Glutamatergic neuron (in vitro differentiated cells): ENCODE measurements around the gene STAT5A. TPM values are rescaled to one million over a fixed set of nuclear protein-coding genes. Genes with fewer than 3 reads are reported as not detected.

Source experiments
- DNase-seq: peaks from one replicate; pipeline ENCODE4 v3.0.0; 2022
- H3K27ac Mint-ChIP-seq: one replicate; pipeline ENCODE4 v1.8.0; 2020; ENCODE audit warnings: mild to moderate bottlenecking, mixed read lengths, inconsistent platforms; ENCODE audit not compliant: unreplicated experiment
- H3K27me3 Mint-ChIP-seq: one replicate; pipeline ENCODE4 v1.8.0; 2020; ENCODE audit warnings: mild to moderate bottlenecking, moderate library complexity, mixed read lengths, inconsistent platforms; ENCODE audit not compliant: unreplicated experiment
- H3K36me3 Mint-ChIP-seq: one replicate; pipeline ENCODE4 v1.8.0; 2020; ENCODE audit warnings: mild to moderate bottlenecking, mixed read lengths, inconsistent platforms; ENCODE audit not compliant: unreplicated experiment
- H3K4me1 Mint-ChIP-seq: one replicate; pipeline ENCODE4 v1.8.0; 2020; ENCODE audit warnings: mild to moderate bottlenecking, low read depth, mixed read lengths, inconsistent platforms; ENCODE audit not compliant: unreplicated experiment
- H3K4me3 Mint-ChIP-seq: one replicate; pipeline ENCODE4 v1.8.0; 2020; ENCODE audit warnings: mild to moderate bottlenecking, mixed read lengths, inconsistent platforms; ENCODE audit not compliant: unreplicated experiment
- H3K9me3 Mint-ChIP-seq: one replicate; pipeline ENCODE4 v1.8.0; 2020; ENCODE audit warnings: mild to moderate bottlenecking, moderate library complexity, mixed read lengths, inconsistent platforms; ENCODE audit not compliant: unreplicated experiment
- CTCF ChIP-seq: fragments of 200-600 bp; sonication (generic); IDR thresholded peaks from one replicate; pipeline ENCODE4 v1.5.0; 2021; ENCODE audit not compliant: partially characterized antibody, unreplicated experiment
- total RNA-seq: library from RNA; stranded (reverse); fragmentation: NEBNext Ultra II Directional; extraction: Animal tissue kit (Norgen Biotek cat#: 25700); gene quantifications from one replicate; pipeline ENCODE4 v1.2.1, GENCODE V29; 2021; ENCODE audit not compliant: unreplicated experiment

STAT5A gene
- total RNA-seq, 1 donor from 2014 or later, result 3.4 TPM

GRCh38 chr17:42273474-42274252 lies 14.6 kb upstream of the STAT5A start:
- no peak for TF ChIP-seq CTCF
- peaks cover 24% of the 10 kb centered on the region for H3K4me1 Mint-ChIP-seq
- no peak overlapping the region for H3K27ac Mint-ChIP-seq
- peaks cover 4% of the 10 kb centered on the region for H3K36me3 Mint-ChIP-seq
- peaks cover 16% of the 10 kb centered on the region for H3K27me3 Mint-ChIP-seq
- no peak for DNase-seq
- peaks cover 8% of the 10 kb centered on the region for H3K9me3 Mint-ChIP-seq
- peak overlapping the region; percentile 67 for H3K4me3 Mint-ChIP-seq

GRCh38 chr17:42274253-42274542 lies 14.1 kb upstream of the STAT5A start:
- peaks cover 4% of the 10 kb centered on the region for H3K36me3 Mint-ChIP-seq
- peaks cover 24% of the 10 kb centered on the region for H3K4me1 Mint-ChIP-seq
- TF ChIP-seq CTCF, result no peak
- no peak for DNase-seq
- H3K27ac Mint-ChIP-seq, result peak overlapping the region; percentile 34
- H3K9me3 Mint-ChIP-seq, result peaks cover 8% of the 10 kb centered on the region
- H3K27me3 Mint-ChIP-seq, result peaks cover 16% of the 10 kb centered on the region
- peak overlapping the region; percentile 97 for H3K4me3 Mint-ChIP-seq

GRCh38 chr17:42274812-42275526 lies 13.3 kb upstream of the STAT5A start:
- peaks cover 4% of the 10 kb centered on the region for H3K36me3 Mint-ChIP-seq
- TF ChIP-seq CTCF, result no peak
- H3K27me3 Mint-ChIP-seq, result peaks cover 16% of the 10 kb centered on the region
- no peak for DNase-seq
- H3K4me3 Mint-ChIP-seq, result peak overlapping the region; percentile 97
- peaks cover 8% of the 10 kb centered on the region for H3K9me3 Mint-ChIP-seq
- peaks cover 24% of the 10 kb centered on the region for H3K4me1 Mint-ChIP-seq
- peak overlapping the region; percentile 93 for H3K27ac Mint-ChIP-seq

GRCh38 chr17:42275527-42276358 lies 12.6 kb upstream of the STAT5A start:
- peaks cover 8% of the 10 kb centered on the region for H3K9me3 Mint-ChIP-seq
- TF ChIP-seq CTCF, result no peak
- no peak for DNase-seq
- H3K27ac Mint-ChIP-seq, result peak overlapping the region; percentile 93
- H3K4me1 Mint-ChIP-seq, result peaks cover 24% of the 10 kb centered on the region
- peaks cover 4% of the 10 kb centered on the region for H3K36me3 Mint-ChIP-seq
- peak overlapping the region; percentile 97 for H3K4me3 Mint-ChIP-seq
- H3K27me3 Mint-ChIP-seq, result peaks cover 16% of the 10 kb centered on the region

GRCh38 chr17:42276359-42276608 lies 12.0 kb upstream of the STAT5A start, which contains the start of gene STAT5B:
TSS of gene STAT5B (minus strand) at chr17:42276391. CDS start at chr17:42232127, 44,264 bp downstream.
- Mint-ChIP-seq H3K27me3 (peaks cover 16% of the 10 kb centered on the region), H3K4me3 (peak within 1 kb of the TSS; percentile 97), H3K36me3 (peaks cover 4% of the 10 kb centered on the region), H3K27ac (peak within 1 kb of the TSS; percentile 93), H3K9me3 (peaks cover 8% of the 10 kb centered on the region), H3K4me1 (peaks cover 24% of the 10 kb centered on the region)
- no peak for TF ChIP-seq CTCF
- DNase-seq, result peak; percentile 69
